Measurements from ENCODE around the gene ZW10.

ZW10 gene

GRCh38 chr11:113701491-113701890, 72.0 kb downstream of the ZW10 start:
- Mint-ChIP-seq H3K27me3 (no peaks in the 10 kb centered on the region), H3K4me1 (no peaks in the 10 kb centered on the region), H3K9me3 (peaks cover 17% of the 10 kb centered on the region), H3K36me3 (peaks cover 17% of the 10 kb centered on the region), H3K4me3 (no peak overlapping the region), H3K27ac (no peak overlapping the region)
- ATAC-seq (ENCODE audit: low read depth) (no peak), DNase-seq (ENCODE audit: low spot score in 2 of 2) (no peak)

- H3K4me1 Mint-ChIP-seq, result no peaks in the 10 kb centered on the region
- peaks cover 17% of the 10 kb centered on the region for H3K36me3 Mint-ChIP-seq
- H3K9me3 Mint-ChIP-seq, result peaks cover 9% of the 10 kb centered on the region
- ATAC-seq (ENCODE audit: low read depth), result no peak
- no peak overlapping the region for H3K4me3 Mint-ChIP-seq
- DNase-seq (ENCODE audit: low spot score in 2 of 2), result no peak
- H3K27ac Mint-ChIP-seq, result no peak overlapping the region
- H3K27me3 Mint-ChIP-seq, result no peaks in the 10 kb centered on the region
These were observed 75.0 kb downstream of the ZW10 start for GRCh38 chr11:113698515-113698914.

GRCh38 chr11:113697756-113698407, 75.6 kb downstream of the ZW10 start:
- Mint-ChIP-seq H3K27me3 (no peaks in the 10 kb centered on the region), H3K4me3 (no peak overlapping the region), H3K36me3 (peaks cover 16% of the 10 kb centered on the region), H3K4me1 (no peaks in the 10 kb centered on the region), H3K27ac (no peak overlapping the region), H3K9me3 (peaks cover 7% of the 10 kb centered on the region)
- DNase-seq (ENCODE audit: low spot score in 2 of 2) (no peak), ATAC-seq (ENCODE audit: low read depth) (no peak)

DNA sequence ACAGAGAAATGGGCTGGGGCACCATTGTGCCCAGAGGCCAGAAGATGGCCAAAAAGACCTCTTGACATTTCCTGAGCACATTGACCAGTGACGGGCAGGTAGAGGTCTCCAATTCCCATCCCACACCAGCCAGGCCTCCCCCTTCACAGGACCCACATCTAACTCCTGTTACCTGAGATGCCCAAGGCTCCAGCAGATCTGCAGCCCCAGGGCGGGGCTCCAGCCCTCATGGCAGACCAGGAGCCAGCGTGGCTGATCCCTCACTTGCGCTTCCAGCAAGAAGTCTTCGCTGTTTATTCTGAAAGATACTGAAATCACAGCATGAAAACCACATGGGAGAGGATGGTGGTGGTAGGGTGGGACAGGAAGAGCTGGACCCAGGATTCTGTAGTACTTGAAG, 76.4 kb downstream of the ZW10 start:
- Mint-ChIP-seq H3K27ac (no peak overlapping the region), H3K36me3 (peaks cover 15% of the 10 kb centered on the region), H3K9me3 (peaks cover 5% of the 10 kb centered on the region), H3K4me1 (no peaks in the 10 kb centered on the region), H3K27me3 (no peaks in the 10 kb centered on the region), H3K4me3 (no peak overlapping the region)
- DNase-seq (ENCODE audit: low spot score in 2 of 2), result no peak
- no peak for ATAC-seq (ENCODE audit: low read depth)

DNA sequence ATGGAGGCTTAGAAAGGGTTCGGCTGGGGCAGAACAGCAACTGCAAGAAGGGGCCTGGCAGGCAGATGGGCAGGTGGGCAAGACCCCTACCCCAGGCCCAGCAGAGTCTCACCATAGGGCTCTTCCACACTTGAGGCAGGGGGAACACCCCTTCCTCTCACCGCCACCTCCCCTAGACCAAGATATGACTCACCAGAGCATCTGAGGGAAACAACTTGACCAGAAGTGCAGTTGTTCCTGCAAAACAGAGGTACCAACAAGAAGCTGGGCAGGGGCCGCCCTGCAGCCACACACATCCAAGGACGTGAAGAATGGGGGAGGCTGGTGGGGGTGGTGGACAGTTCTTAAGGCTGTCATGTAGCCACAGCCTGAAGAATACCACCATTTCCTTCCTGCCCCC, 78.3 kb downstream of the ZW10 start:
- DNase-seq (ENCODE audit: low spot score in 2 of 2), result no peak
- Mint-ChIP-seq H3K9me3 (no peaks in the 10 kb centered on the region), H3K36me3 (peaks cover 13% of the 10 kb centered on the region), H3K4me3 (no peak overlapping the region), H3K4me1 (no peaks in the 10 kb centered on the region), H3K27me3 (no peaks in the 10 kb centered on the region), H3K27ac (no peak overlapping the region)
- ATAC-seq (ENCODE audit: low read depth), result no peak

- no peak overlapping the region for H3K4me3 Mint-ChIP-seq
- H3K27me3 Mint-ChIP-seq, result no peaks in the 10 kb centered on the region
- H3K27ac Mint-ChIP-seq, result no peak overlapping the region
- DNase-seq (ENCODE audit: low spot score in 2 of 2), result no peak
- no peak for ATAC-seq (ENCODE audit: low read depth)
- peaks cover 12% of the 10 kb centered on the region for H3K36me3 Mint-ChIP-seq
- no peaks in the 10 kb centered on the region for H3K4me1 Mint-ChIP-seq
- no peaks in the 10 kb centered on the region for H3K9me3 Mint-ChIP-seq
These were observed 79.1 kb downstream of the ZW10 start for GRCh38 chr11:113694390-113694789.

DNA sequence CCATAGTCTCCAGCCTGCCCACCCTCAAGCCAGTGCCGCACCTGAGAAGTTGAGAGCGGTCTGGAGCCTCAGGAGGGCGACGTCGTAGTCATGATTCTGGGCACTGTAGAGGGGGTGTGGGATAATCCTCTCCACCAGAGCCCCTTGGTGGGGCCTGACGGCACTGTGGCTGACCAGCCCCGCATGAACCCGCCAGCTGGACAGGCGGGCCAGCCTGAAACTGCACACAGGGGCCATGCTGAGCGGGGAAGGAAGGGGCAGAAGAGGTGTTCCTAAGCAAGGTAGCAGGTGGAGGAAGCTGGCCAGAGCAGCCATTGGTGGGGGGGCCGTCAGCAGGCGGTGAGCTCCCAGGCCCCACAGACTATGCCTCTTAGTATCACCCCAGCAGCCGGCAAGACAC, 80.5 kb downstream of the ZW10 start:
- no peak overlapping the region for H3K4me3 Mint-ChIP-seq
- H3K27me3 Mint-ChIP-seq, result no peaks in the 10 kb centered on the region
- no peak for DNase-seq (ENCODE audit: low spot score in 2 of 2)
- peaks cover 11% of the 10 kb centered on the region for H3K36me3 Mint-ChIP-seq
- no peak overlapping the region for H3K27ac Mint-ChIP-seq
- ATAC-seq (ENCODE audit: low read depth), result no peak
- no peaks in the 10 kb centered on the region for H3K4me1 Mint-ChIP-seq
- no peaks in the 10 kb centered on the region for H3K9me3 Mint-ChIP-seq

- H3K4me1 Mint-ChIP-seq, result peaks cover 3% of the 10 kb centered on the region
- no peak overlapping the region for H3K4me3 Mint-ChIP-seq
- DNase-seq (ENCODE audit: low spot score in 2 of 2) (no peak), ATAC-seq (ENCODE audit: low read depth) (no peak)
- peaks cover 7% of the 10 kb centered on the region for H3K36me3 Mint-ChIP-seq
- H3K27ac Mint-ChIP-seq, result no peak overlapping the region
- no peaks in the 10 kb centered on the region for H3K9me3 Mint-ChIP-seq
- H3K27me3 Mint-ChIP-seq, result no peaks in the 10 kb centered on the region
These were observed 82.6 kb downstream of the ZW10 start for GRCh38 chr11:113690619-113691569.

DNA sequence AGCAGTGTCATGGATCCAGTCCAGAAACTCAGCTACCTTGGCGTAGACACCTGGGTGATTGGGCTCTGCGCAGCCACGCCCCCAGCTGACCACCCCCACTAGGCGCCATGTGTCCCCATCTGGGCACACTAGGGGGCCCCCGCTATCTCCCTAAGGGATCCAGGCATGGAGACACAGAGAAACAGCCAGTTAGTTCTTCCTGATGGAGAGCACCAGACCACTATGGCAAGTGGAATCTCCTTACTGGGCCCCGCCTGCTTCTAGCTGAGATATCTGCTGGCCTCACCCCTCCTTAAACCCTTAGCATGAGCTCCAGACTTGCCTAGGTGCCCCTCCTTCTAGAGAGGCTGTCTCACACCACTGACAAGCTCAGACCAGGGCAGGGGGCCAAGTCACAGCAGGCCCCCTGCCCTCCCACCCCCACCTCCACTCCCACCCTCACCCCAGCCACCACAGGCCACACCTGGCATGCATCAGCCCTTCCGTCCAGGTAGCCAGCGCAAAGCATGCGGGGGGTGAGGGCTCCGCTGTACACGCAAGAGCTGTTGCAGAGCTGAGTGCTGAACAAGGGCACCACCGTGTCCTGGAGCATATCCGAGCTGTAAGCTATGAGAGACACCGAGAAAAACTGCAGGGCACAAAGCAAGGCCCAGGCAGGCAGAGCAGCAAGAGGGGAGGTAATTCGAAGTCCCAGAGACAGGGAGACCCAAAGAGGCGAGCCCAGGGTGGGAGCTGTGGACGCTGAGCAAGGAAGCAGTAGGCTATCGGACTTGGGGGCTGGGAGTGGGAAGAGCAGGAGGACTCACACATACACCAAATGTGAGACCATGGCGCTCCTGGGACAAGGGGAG, 83.5 kb downstream of the ZW10 start:
- Mint-ChIP-seq H3K36me3 (peaks cover 3% of the 10 kb centered on the region), H3K9me3 (no peaks in the 10 kb centered on the region), H3K4me1 (peaks cover 5% of the 10 kb centered on the region), H3K27me3 (no peaks in the 10 kb centered on the region), H3K4me3 (no peak overlapping the region), H3K27ac (no peak overlapping the region)
- ATAC-seq (ENCODE audit: low read depth) (no peak), DNase-seq (ENCODE audit: low spot score in 2 of 2) (no peak)

DNA sequence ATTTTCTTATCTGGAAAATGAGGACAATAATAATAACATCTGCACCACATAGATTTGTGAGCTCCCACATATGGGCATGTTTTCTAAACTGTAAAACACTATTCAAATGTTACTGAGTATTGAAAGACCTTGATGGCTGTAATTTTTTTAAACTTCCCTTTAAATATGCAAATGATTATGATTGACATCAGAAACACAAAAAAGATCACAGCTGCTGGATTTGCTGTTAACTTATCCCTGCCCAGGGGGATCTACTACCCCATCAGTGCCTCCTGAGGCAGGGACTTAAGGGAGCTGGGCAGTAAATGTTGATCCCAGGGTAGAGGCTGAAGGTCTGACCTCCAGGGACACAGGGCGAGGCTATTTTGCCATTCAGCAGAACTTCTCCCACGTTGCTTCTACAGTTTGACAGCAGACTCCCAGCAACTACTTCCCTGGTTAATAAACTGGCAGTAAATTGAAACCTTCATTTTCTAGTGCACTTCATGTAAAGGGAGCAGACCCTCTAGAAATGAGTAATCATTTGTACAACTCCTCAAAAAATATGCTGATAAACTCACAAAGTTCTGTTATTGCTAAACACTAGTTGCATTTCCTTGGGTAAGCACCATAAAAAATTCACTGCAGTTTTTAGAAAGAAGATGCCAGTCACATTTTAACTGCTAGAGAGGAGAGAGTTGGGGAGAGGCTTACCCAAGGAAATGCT, 87.7 kb downstream of the ZW10 start:
- Mint-ChIP-seq H3K4me1 (peaks cover 5% of the 10 kb centered on the region), H3K27ac (no peak overlapping the region), H3K36me3 (peaks cover 1% of the 10 kb centered on the region), H3K4me3 (no peak overlapping the region), H3K27me3 (no peaks in the 10 kb centered on the region), H3K9me3 (no peaks in the 10 kb centered on the region)
- ATAC-seq (ENCODE audit: low read depth) (no peak), DNase-seq (ENCODE audit: low spot score in 2 of 2) (no peak)

DNA sequence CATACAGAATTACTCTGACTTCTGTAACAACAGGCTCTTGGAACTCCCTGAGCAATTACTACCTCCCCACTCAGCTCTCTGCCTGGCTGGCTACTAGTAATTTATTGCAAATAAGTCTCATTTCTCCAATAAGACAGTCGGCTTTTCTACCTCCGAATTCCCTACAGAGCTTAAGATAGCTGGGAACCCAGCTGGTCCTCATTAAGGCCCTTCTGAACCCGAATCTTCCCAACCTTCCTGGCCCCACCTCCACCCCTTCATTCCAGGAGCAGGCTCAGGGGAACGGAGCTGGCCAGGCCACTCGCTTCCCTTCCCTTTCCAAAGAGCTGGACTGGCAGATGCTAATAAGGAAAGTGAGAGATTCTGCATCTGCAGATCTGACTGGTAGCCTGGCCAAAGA, 89.0 kb downstream of the ZW10 start:
- Mint-ChIP-seq H3K9me3 (no peaks in the 10 kb centered on the region), H3K4me1 (peaks cover 5% of the 10 kb centered on the region), H3K27ac (no peak overlapping the region), H3K36me3 (peaks cover 1% of the 10 kb centered on the region), H3K27me3 (no peaks in the 10 kb centered on the region), H3K4me3 (no peak overlapping the region)
- DNase-seq (ENCODE audit: low spot score in 2 of 2) (no peak), ATAC-seq (ENCODE audit: low read depth) (no peak)

DNA sequence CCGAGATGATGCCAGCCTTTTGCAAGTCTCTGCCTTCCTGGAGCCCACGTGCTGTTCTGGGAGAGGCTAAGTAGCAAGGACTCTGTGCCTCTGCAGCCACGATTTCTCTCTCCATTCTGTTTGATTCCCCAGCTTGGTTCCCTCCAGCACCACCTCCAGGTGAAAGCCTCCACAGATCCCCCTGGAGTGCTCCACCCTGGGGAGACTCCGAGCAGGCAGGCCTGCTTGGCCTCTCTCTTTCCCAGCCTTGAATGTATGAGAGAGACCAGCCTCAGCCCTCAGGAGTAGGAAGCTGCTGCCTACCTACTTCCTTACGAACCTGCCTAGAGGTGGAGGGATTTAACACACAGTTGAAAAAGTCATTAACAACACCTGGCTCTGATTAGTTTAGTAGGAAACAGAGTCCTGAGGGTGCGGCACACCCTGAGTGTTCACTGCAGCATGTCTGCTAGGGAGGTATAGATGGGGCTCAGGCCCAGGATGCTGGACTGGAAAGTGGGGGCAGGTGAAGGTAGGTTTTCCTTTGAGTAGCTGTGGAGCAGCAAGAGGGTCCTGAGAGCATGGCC, 89.9 kb downstream of the ZW10 start:
- Mint-ChIP-seq H3K4me3 (no peak overlapping the region), H3K27ac (no peak overlapping the region), H3K27me3 (no peaks in the 10 kb centered on the region), H3K4me1 (peaks cover 5% of the 10 kb centered on the region), H3K36me3 (peaks cover 1% of the 10 kb centered on the region), H3K9me3 (no peaks in the 10 kb centered on the region)
- ATAC-seq (ENCODE audit: low read depth), result no peak
- DNase-seq (ENCODE audit: low spot score in 2 of 2), result no peak

All from memory B cell (primary cell).